Measurements from ENCODE around the gene AQP12A. TPM values are rescaled to one million over a fixed set of nuclear protein-coding genes. Genes with fewer than 3 reads are reported as not detected.
A peak's percentile ranks its signal among the peaks of the same experiment; 100 is the strongest.
"Not testable (repeated sequence)": the region's sequence is repeated elsewhere in the genome, so short reads cannot be mapped to it uniquely, and the experiment has no call there.

AQP12A gene
- total RNA-seq, 1 donor from 2014 or later: not detected

- no peak for DNase-seq (ENCODE audit: low spot score)
- H3K27me3 Mint-ChIP-seq (ENCODE audit: insufficient read depth, low read depth): peaks cover 16% of the 10 kb centered on the region
- no peak overlapping the region for H3K27ac Mint-ChIP-seq
- Histone ChIP-seq H3F3A (ENCODE audit: low read depth) (no peaks in the 10 kb centered on the region), H2AFZ (replicated peaks) (no peak overlapping the region), H3K9me3 (ENCODE audit: low read depth) (no peaks in the 10 kb centered on the region), H3K4me3 (no peak overlapping the region), H3K4me2 (no peak overlapping the region), H4K20me1 (ENCODE audit: low read depth) (no peaks in the 10 kb centered on the region), H3K4me1 (peaks cover 21% of the 10 kb centered on the region), H3K36me3 (no peaks in the 10 kb centered on the region), H3K79me2 (ENCODE audit: low read depth) (no peaks in the 10 kb centered on the region), H3K27ac (no peak overlapping the region), H3K27me3 (peaks cover 8% of the 10 kb centered on the region), H3K9ac (no peak overlapping the region)
- H3K4me3 Mint-ChIP-seq: no peak overlapping the region
- H3K36me3 Mint-ChIP-seq: no peaks in the 10 kb centered on the region
- H3K9me3 Mint-ChIP-seq: peaks cover 2% of the 10 kb centered on the region
- TF ChIP-seq CTCF (IDR thresholded peaks at IDR 0.05) (no peak), EZH2 (IDR thresholded peaks at IDR 0.05) (no peak), EZH2phosphoT487 (IDR thresholded peaks at IDR 0.05) (no peak)
- peaks cover 20% of the 10 kb centered on the region for H3K4me1 Mint-ChIP-seq
These were observed 40.5 kb upstream of the AQP12A start for GRCh38 chr2:240651185-240651584.

GRCh38 chr2:240655931-240656886 lies 35.5 kb upstream of the AQP12A start:
- Histone ChIP-seq H3K4me3 (no peak overlapping the region), H3K79me2 (ENCODE audit: low read depth) (no peaks in the 10 kb centered on the region), H3F3A (ENCODE audit: low read depth) (no peaks in the 10 kb centered on the region), H4K20me1 (ENCODE audit: low read depth) (no peaks in the 10 kb centered on the region), H3K27me3 (peaks cover 26% of the 10 kb centered on the region), H3K4me2 (no peak overlapping the region), H3K4me1 (no peaks in the 10 kb centered on the region), H3K36me3 (no peaks in the 10 kb centered on the region), H3K9me3 (ENCODE audit: low read depth) (no peaks in the 10 kb centered on the region), H2AFZ (replicated peaks) (peak overlapping the region; percentile 63), H3K27ac (no peak overlapping the region), H3K9ac (no peak overlapping the region)
- H3K9me3 Mint-ChIP-seq: peaks cover 2% of the 10 kb centered on the region
- H3K36me3 Mint-ChIP-seq: no peaks in the 10 kb centered on the region
- DNase-seq (ENCODE audit: low spot score): no peak
- H3K4me1 Mint-ChIP-seq: no peaks in the 10 kb centered on the region
- no peak for TF ChIP-seq CTCF (IDR thresholded peaks at IDR 0.05)
- no peak overlapping the region for H3K4me3 Mint-ChIP-seq
- peaks cover 9% of the 10 kb centered on the region for H3K27me3 Mint-ChIP-seq (ENCODE audit: insufficient read depth, low read depth)
- no peak overlapping the region for H3K27ac Mint-ChIP-seq

- H3K36me3 ChIP-seq; H3K4me1 Mint-ChIP-seq; H2AFZ ChIP-seq (replicated peaks); H3K36me3 Mint-ChIP-seq; H3K27ac ChIP-seq; H3K4me3 Mint-ChIP-seq; DNase-seq (ENCODE audit: low spot score); H4K20me1 ChIP-seq (ENCODE audit: low read depth); H3K9me3 ChIP-seq (ENCODE audit: low read depth); H3K9me3 Mint-ChIP-seq; H3K79me2 ChIP-seq (ENCODE audit: low read depth); H3F3A ChIP-seq (ENCODE audit: low read depth); H3K9ac ChIP-seq; H3K27ac Mint-ChIP-seq; H3K27me3 Mint-ChIP-seq (ENCODE audit: insufficient read depth, low read depth); H3K4me1 ChIP-seq; H3K4me3 ChIP-seq; H3K4me2 ChIP-seq: not testable (repeated sequence)
- peaks cover 43% of the 10 kb centered on the region for H3K27me3 ChIP-seq
These were observed 31.8 kb upstream of the AQP12A start for GRCh38 chr2:240659883-240660282.

- Histone ChIP-seq H3K4me2 (no peak overlapping the region), H3K9ac (no peak overlapping the region), H3K4me3 (no peak overlapping the region), H4K20me1 (ENCODE audit: low read depth) (no peaks in the 10 kb centered on the region), H3F3A (ENCODE audit: low read depth) (no peaks in the 10 kb centered on the region), H3K27me3 (peaks cover 65% of the 10 kb centered on the region), H2AFZ (replicated peaks) (no peak overlapping the region), H3K4me1 (no peaks in the 10 kb centered on the region), H3K36me3 (no peaks in the 10 kb centered on the region), H3K9me3 (ENCODE audit: low read depth) (no peaks in the 10 kb centered on the region), H3K79me2 (ENCODE audit: low read depth) (no peaks in the 10 kb centered on the region), H3K27ac (no peak overlapping the region)
- H3K4me1 Mint-ChIP-seq: no peaks in the 10 kb centered on the region
- no peaks in the 10 kb centered on the region for H3K27me3 Mint-ChIP-seq (ENCODE audit: insufficient read depth, low read depth)
- H3K27ac Mint-ChIP-seq: no peak overlapping the region
- DNase-seq (ENCODE audit: low spot score): no peak
- peaks cover 7% of the 10 kb centered on the region for H3K9me3 Mint-ChIP-seq
- no peak overlapping the region for H3K4me3 Mint-ChIP-seq
- TF ChIP-seq CTCF (IDR thresholded peaks at IDR 0.05) (no peak), EZH2phosphoT487 (IDR thresholded peaks at IDR 0.05) (no peak), EZH2 (IDR thresholded peaks at IDR 0.05) (no peak)
- H3K36me3 Mint-ChIP-seq: no peaks in the 10 kb centered on the region
These were observed 29.0 kb upstream of the AQP12A start for GRCh38 chr2:240662681-240663080.
